Hypothalamus (tissue), 51 donors: ENCODE results near the gene CASP4.
"Not testable (repeated sequence)": the region's sequence is repeated elsewhere in the genome, so short reads cannot be mapped to it uniquely, and the experiment has no call there.

Experiments used
- DNase-seq, 51 donors: peaks; one replicate each; lab custom pipeline; 2025; lab: John Stamatoyannopoulos, UW

The CASP4 gene

GRCh38 chr11:104957280-104957679 lies 11.1 kb downstream of the CASP4 start:
- no peak for DNase-seq

GRCh38 chr11:104956528-104956927 lies 11.8 kb downstream of the CASP4 start:
- no peak for DNase-seq

GRCh38 chr11:104946907-104947306 lies 21.5 kb downstream of the CASP4 start:
- DNase-seq: peak in 1 of 51 donors; percentile 2

GRCh38 chr11:104944076-104944475 lies 24.3 kb downstream of the CASP4 start:
- no peak for DNase-seq

- DNase-seq: no peak
Measured at GRCh38 chr11:104943561-104943960, 24.8 kb downstream of the CASP4 start.

GRCh38 chr11:104934594-104934993 lies 33.8 kb downstream of the CASP4 start:
- no peak for DNase-seq

GRCh38 chr11:104934073-104934472 lies 34.3 kb downstream of the CASP4 start:
- not testable (repeated sequence) for DNase-seq

- no peak for DNase-seq
Measured at GRCh38 chr11:104928811-104929210, 39.6 kb downstream of the CASP4 start.

GRCh38 chr11:104926771-104927611 lies 41.4 kb downstream of the CASP4 start:
- no peak for DNase-seq

GRCh38 chr11:104925850-104926249 lies 42.5 kb downstream of the CASP4 start:
- DNase-seq: no peak

GRCh38 chr11:104918113-104918824 lies 50.1 kb downstream of the CASP4 start:
- no peak for DNase-seq

GRCh38 chr11:104917271-104918112 lies 50.9 kb downstream of the CASP4 start:
- no peak for DNase-seq

GRCh38 chr11:104916442-104916841 lies 51.9 kb downstream of the CASP4 start:
- no peak for DNase-seq

- no peak for DNase-seq
Measured at GRCh38 chr11:104912102-104912501, 56.3 kb downstream of the CASP4 start.

- DNase-seq: no peak
Measured at GRCh38 chr11:104908186-104908531, 60.2 kb downstream of the CASP4 start.

GRCh38 chr11:104907521-104908185 lies 60.7 kb downstream of the CASP4 start:
- DNase-seq: no peak

GRCh38 chr11:104905271-104905670 lies 63.1 kb downstream of the CASP4 start:
- DNase-seq: no peak

GRCh38 chr11:104899226-104899625 lies 69.1 kb downstream of the CASP4 start:
- no peak for DNase-seq

GRCh38 chr11:104898685-104899013 lies 69.7 kb downstream of the CASP4 start:
- no peak for DNase-seq

- no peak for DNase-seq
Measured at GRCh38 chr11:104897891-104898684, 70.3 kb downstream of the CASP4 start, which contains the start of gene CASP12. TSS of gene CASP12 (minus strand) at chr11:104898460.
